Neural progenitor cell (in vitro differentiated cells): ENCODE measurements around the gene EXOSC7. TPM values are rescaled to one million over a fixed set of nuclear protein-coding genes. Genes with fewer than 3 reads are reported as not detected.
"Not testable (repeated sequence)": the region's sequence is repeated elsewhere in the genome, so short reads cannot be mapped to it uniquely, and the experiment has no call there.

Experiments used
- DNase-seq: peaks from one replicate; pipeline ENCODE4 v3.0.0-alpha.2; 2016; ENCODE audit warnings: low spot score
- H2AFZ ChIP-seq: fragments of 200-600 bp; sonication (generic); replicated peaks from 2 replicates; pipeline ENCODE4 v1.6.1; 2016; ENCODE audit warnings: antibody characterized with exemption
- H3F3A ChIP-seq: fragments of 200-600 bp; sonication (generic); 2 replicates; pipeline ENCODE4 v1.6.1; 2016; ENCODE audit warnings: antibody characterized with exemption, low read depth
- H3K27ac ChIP-seq: fragments of 200-600 bp; sonication (generic); 2 replicates; pipeline ENCODE4 v1.5.1; 2016; ENCODE audit warnings: mild to moderate bottlenecking
- H3K27me3 ChIP-seq: fragments of 200-600 bp; sonication (generic); 2 replicates; pipeline ENCODE4 v1.6.1; 2016; ENCODE audit warnings: mild to moderate bottlenecking, moderate library complexity
- H3K36me3 ChIP-seq: fragments of 200-600 bp; sonication (generic); 2 replicates; pipeline ENCODE4 v1.5.1; 2016
- H3K4me1 ChIP-seq: fragments of 200-600 bp; sonication (generic); 2 replicates; pipeline ENCODE4 v1.6.1; 2016; ENCODE audit warnings: mixed run types
- H3K4me2 ChIP-seq: fragments of 200-600 bp; sonication (generic); 2 replicates; pipeline ENCODE4 v1.6.1; 2016
- H3K4me3 ChIP-seq: fragments of 200-600 bp; sonication (generic); 2 replicates; pipeline ENCODE4 v1.5.1; 2016
- H3K79me2 ChIP-seq: fragments of 200-600 bp; sonication (generic); 2 replicates; pipeline ENCODE4 v1.6.1; 2016; ENCODE audit warnings: low read depth
- H3K9ac ChIP-seq: fragments of 200-600 bp; sonication (generic); 2 replicates; pipeline ENCODE4 v1.6.1; 2016
- H3K9me3 ChIP-seq: fragments of 200-600 bp; sonication (generic); 2 replicates; pipeline ENCODE4 v1.5.1; 2016; ENCODE audit warnings: low read depth
- H4K20me1 ChIP-seq: fragments of 200-600 bp; sonication (generic); 2 replicates; pipeline ENCODE4 v1.6.1; 2016; ENCODE audit warnings: low read depth
- H3K27ac Mint-ChIP-seq: 3 replicates; pipeline ENCODE4 v1.8.0; 2021; ENCODE audit warnings: mixed read lengths
- H3K27me3 Mint-ChIP-seq: 2 replicates; pipeline ENCODE4 v1.8.0; 2022; ENCODE audit warnings: low read depth, mild to moderate bottlenecking, inconsistent platforms, moderate library complexity, mixed read lengths; ENCODE audit not compliant: insufficient read depth
- H3K36me3 Mint-ChIP-seq: 3 replicates; pipeline ENCODE4 v1.8.0; 2021; ENCODE audit warnings: mixed read lengths
- H3K4me1 Mint-ChIP-seq: 3 replicates; pipeline ENCODE4 v1.8.0; 2021; ENCODE audit warnings: mixed read lengths
- H3K4me3 Mint-ChIP-seq: 3 replicates; pipeline ENCODE4 v1.8.0; 2021; ENCODE audit warnings: mild to moderate bottlenecking, moderate library complexity, mixed read lengths
- H3K9me3 Mint-ChIP-seq: 3 replicates; pipeline ENCODE4 v1.8.0; 2020; ENCODE audit warnings: mixed read lengths
- CTCF ChIP-seq: fragments of 200-600 bp; sonication (generic); IDR thresholded peaks from 2 replicates; pipeline ENCODE4 v1.5.1; 2017; ENCODE audit warnings: antibody characterized with exemption, mild to moderate bottlenecking
- EZH2 ChIP-seq: fragments of 200-600 bp; sonication (generic); IDR thresholded peaks from 2 replicates; pipeline ENCODE4 v1.6.1; 2017; ENCODE audit warnings: antibody characterized with exemption, mild to moderate bottlenecking, moderate library complexity
- EZH2phosphoT487 ChIP-seq: fragments of 200-600 bp; sonication (generic); IDR thresholded peaks from 2 replicates; pipeline ENCODE4 v1.6.1; 2017; ENCODE audit warnings: antibody characterized with exemption
- total RNA-seq: library from RNA; depleted of rRNA; stranded (reverse); fragments of >200 nt; gene quantifications from 2 replicates; pipeline ENCODE4 v1.2.3, GENCODE V29; 2015; ENCODE audit warnings: low replicate concordance

EXOSC7 gene
- total RNA-seq, 1 donor from 2014 or later: 88.7 TPM

- Histone ChIP-seq H3K4me1 (no peaks in the 10 kb centered on the region), H3F3A (no peaks in the 10 kb centered on the region), H2AFZ (no peak overlapping the region), H3K9me3 (no peaks in the 10 kb centered on the region), H3K4me3 (no peak overlapping the region), H3K36me3 (no peaks in the 10 kb centered on the region), H3K9ac (no peak overlapping the region), H3K79me2 (no peaks in the 10 kb centered on the region), H3K4me2 (no peak overlapping the region), H3K27ac (no peak overlapping the region), H4K20me1 (no peaks in the 10 kb centered on the region), H3K27me3 (peaks cover 27% of the 10 kb centered on the region)
- no peak overlapping the region for H3K27ac Mint-ChIP-seq
- H3K36me3 Mint-ChIP-seq: no peaks in the 10 kb centered on the region
- peaks cover 2% of the 10 kb centered on the region for H3K4me1 Mint-ChIP-seq
- peaks cover 4% of the 10 kb centered on the region for H3K27me3 Mint-ChIP-seq
- no peaks in the 10 kb centered on the region for H3K9me3 Mint-ChIP-seq
- TF ChIP-seq CTCF: no peak
- TF ChIP-seq EZH2: no peak
- TF ChIP-seq EZH2phosphoT487: no peak
- no peak overlapping the region for H3K4me3 Mint-ChIP-seq
- DNase-seq: no peak
Observed at GRCh38 chr3:45049807-45050206, 73.8 kb downstream of the EXOSC7 start.

- H3K4me3 Mint-ChIP-seq: no peak overlapping the region
- no peak overlapping the region for H3K9ac ChIP-seq
- H2AFZ ChIP-seq: no peak overlapping the region
- no peaks in the 10 kb centered on the region for H3K36me3 Mint-ChIP-seq
- H3K4me1 Mint-ChIP-seq: peaks cover 7% of the 10 kb centered on the region
- H3K79me2 ChIP-seq: no peaks in the 10 kb centered on the region
- no peaks in the 10 kb centered on the region for H3K36me3 ChIP-seq
- no peak overlapping the region for H3K27ac Mint-ChIP-seq
- H3K4me2 ChIP-seq: no peak overlapping the region
- H3K27me3 ChIP-seq: peaks cover 39% of the 10 kb centered on the region
- no peaks in the 10 kb centered on the region for H3K9me3 Mint-ChIP-seq
- no peaks in the 10 kb centered on the region for H3F3A ChIP-seq
- H3K27ac ChIP-seq: no peak overlapping the region
- no peaks in the 10 kb centered on the region for H3K9me3 ChIP-seq
- H4K20me1 ChIP-seq: no peaks in the 10 kb centered on the region
- TF ChIP-seq EZH2phosphoT487 (no peak), CTCF (no peak), EZH2 (no peak)
- no peaks in the 10 kb centered on the region for H3K4me1 ChIP-seq
- H3K4me3 ChIP-seq: no peak overlapping the region
- no peak for DNase-seq
- H3K27me3 Mint-ChIP-seq: peaks cover 4% of the 10 kb centered on the region
Observed at GRCh38 chr3:45051685-45052084, 75.6 kb downstream of the EXOSC7 start.

GRCh38 chr3:45053805-45054195 is 77.8 kb downstream of the EXOSC7 start:
- DNase-seq, H3K27ac ChIP-seq, H3K4me2 ChIP-seq, H2AFZ ChIP-seq, H3K4me3 Mint-ChIP-seq, H3K79me2 ChIP-seq, H3K9me3 ChIP-seq, H3F3A ChIP-seq, H3K9me3 Mint-ChIP-seq, H3K4me3 ChIP-seq, H3K9ac ChIP-seq, H3K27me3 Mint-ChIP-seq, H3K27ac Mint-ChIP-seq, H3K36me3 Mint-ChIP-seq, H3K4me1 ChIP-seq, H3K36me3 ChIP-seq, H4K20me1 ChIP-seq: not testable (repeated sequence)
- peaks cover 57% of the 10 kb centered on the region for H3K27me3 ChIP-seq
- H3K4me1 Mint-ChIP-seq: peaks cover 12% of the 10 kb centered on the region

- Histone ChIP-seq H3K9ac (no peak overlapping the region), H3K4me2 (no peak overlapping the region), H3K36me3 (no peaks in the 10 kb centered on the region), H3K27ac (no peak overlapping the region), H3K79me2 (no peaks in the 10 kb centered on the region), H3K9me3 (no peaks in the 10 kb centered on the region), H3F3A (peaks cover under 1% of the 10 kb centered on the region), H3K27me3 (peaks cover 58% of the 10 kb centered on the region), H4K20me1 (no peaks in the 10 kb centered on the region), H2AFZ (no peak overlapping the region), H3K4me3 (no peak overlapping the region), H3K4me1 (no peaks in the 10 kb centered on the region)
- peaks cover 4% of the 10 kb centered on the region for H3K27me3 Mint-ChIP-seq
- no peak for DNase-seq
- peaks cover 14% of the 10 kb centered on the region for H3K4me1 Mint-ChIP-seq
- H3K27ac Mint-ChIP-seq: no peak overlapping the region
- no peaks in the 10 kb centered on the region for H3K36me3 Mint-ChIP-seq
- TF ChIP-seq CTCF (no peak), EZH2phosphoT487 (no peak), EZH2 (no peak)
- no peaks in the 10 kb centered on the region for H3K9me3 Mint-ChIP-seq
- H3K4me3 Mint-ChIP-seq: no peak overlapping the region
Observed at GRCh38 chr3:45054196-45054857, 78.3 kb downstream of the EXOSC7 start.
